HG02852 (cell line): Measurements from ENCODE around the gene CHKB.
"Not testable (repeated sequence)": the region's sequence is repeated elsewhere in the genome, so short reads cannot be mapped to it uniquely, and the experiment has no call there.

Experiments used
- ATAC-seq: cut with Tn5 transposase; IDR thresholded peaks from one replicate; pipeline ENCODE4 v1.9.1; 2021; ENCODE audit warnings: mild to moderate bottlenecking, moderate library complexity; ENCODE audit not compliant: unreplicated experiment

Gene CHKB

GRCh38 chr22:50612528-50613221, 30.0 kb upstream of the CHKB start:
- ATAC-seq = no peak

- ATAC-seq = no peak
These were observed 29.5 kb upstream of the CHKB start for GRCh38 chr22:50612168-50612527.

- no peak for ATAC-seq
These were observed 28.9 kb upstream of the CHKB start for GRCh38 chr22:50611341-50612060.

- no peak for ATAC-seq
These were observed 27.9 kb upstream of the CHKB start for GRCh38 chr22:50610581-50610980.

- no peak for ATAC-seq
These were observed 27.4 kb upstream of the CHKB start for GRCh38 chr22:50610041-50610451.

GRCh38 chr22:50609599-50609998, 26.9 kb upstream of the CHKB start:
- ATAC-seq = no peak

GRCh38 chr22:50608996-50609395, 26.3 kb upstream of the CHKB start:
- ATAC-seq = no peak

- not testable (repeated sequence) for ATAC-seq
These were observed 25.6 kb upstream of the CHKB start for GRCh38 chr22:50608058-50608840.

GRCh38 chr22:50607659-50608020, 25.0 kb upstream of the CHKB start:
- no peak for ATAC-seq

- ATAC-seq = no peak
These were observed 24.5 kb upstream of the CHKB start for GRCh38 chr22:50606946-50607658.

- no peak for ATAC-seq
These were observed 23.7 kb upstream of the CHKB start for GRCh38 chr22:50606165-50606945.

- ATAC-seq = no peak
These were observed 23.0 kb upstream of the CHKB start for GRCh38 chr22:50605613-50606074.

- ATAC-seq = no peak
These were observed 22.5 kb upstream of the CHKB start for GRCh38 chr22:50605002-50605612.

- no peak for ATAC-seq
These were observed 21.8 kb upstream of the CHKB start for GRCh38 chr22:50604256-50605001.

- ATAC-seq = no peak
These were observed 21.0 kb upstream of the CHKB start for GRCh38 chr22:50603511-50604255.

GRCh38 chr22:50602338-50602700, 19.7 kb upstream of the CHKB start:
- ATAC-seq = no peak

- no peak for ATAC-seq
These were observed 19.2 kb upstream of the CHKB start for GRCh38 chr22:50601669-50602337.
